ENCODE data around the gene ABCA3.

The ABCA3 gene

GRCh38 chr16:2278956-2279800, 61.4 kb downstream of the ABCA3 start:
- no peaks in the 10 kb centered on the region for H3K9me3 ChIP-seq (ENCODE audit: insufficient read depth, low read length)

GRCh38 chr16:2278272-2278608, 62.3 kb downstream of the ABCA3 start:
- Histone ChIP-seq H3K27ac (ENCODE audit: low read length) (no peak overlapping the region), H3K4me2 (ENCODE audit: low read length) (no peak overlapping the region), H3K4me3 (ENCODE audit: low read length) (no peak overlapping the region), H3K9me3 (ENCODE audit: insufficient read depth, low read length) (no peaks in the 10 kb centered on the region), H2AFZ (ENCODE audit: low read depth, low read length) (no peak overlapping the region), H3K27me3 (ENCODE audit: low read depth, low read length) (no peaks in the 10 kb centered on the region), H3K79me2 (ENCODE audit: low read length) (no peaks in the 10 kb centered on the region), H4K20me1 (ENCODE audit: insufficient read depth, low read length) (no peaks in the 10 kb centered on the region), H3K4me1 (ENCODE audit: low read length) (peaks cover 5% of the 10 kb centered on the region; the same call in 1 of the 2 replicates), H3K9ac (ENCODE audit: low read length) (no peak overlapping the region), H3K36me3 (replicated peaks; ENCODE audit: low read depth, low read length) (no peaks in the 10 kb centered on the region)
- TF ChIP-seq EZH2phosphoT487 (IDR thresholded peaks at IDR 0.05; ENCODE audit: low read depth) (no peak), CTCF (IDR thresholded peaks at IDR 0.05; ENCODE audit: low read depth, low read length) (no peak)

More at GRCh38 chr16:2278956-2279800, 61.4 kb downstream of the ABCA3 start:
- TF ChIP-seq CTCF (IDR thresholded peaks at IDR 0.05; ENCODE audit: low read depth, low read length), result no peak
- no peak for TF ChIP-seq EZH2phosphoT487 (IDR thresholded peaks at IDR 0.05; ENCODE audit: low read depth)
- Histone ChIP-seq H3K79me2 (ENCODE audit: low read length) (no peaks in the 10 kb centered on the region), H2AFZ (ENCODE audit: low read depth, low read length) (no peak overlapping the region), H3K27ac (ENCODE audit: low read length) (no peak overlapping the region), H4K20me1 (ENCODE audit: insufficient read depth, low read length) (no peaks in the 10 kb centered on the region), H3K4me1 (ENCODE audit: low read length) (peaks cover 5% of the 10 kb centered on the region; the same call in 1 of the 2 replicates), H3K36me3 (replicated peaks; ENCODE audit: low read depth, low read length) (no peaks in the 10 kb centered on the region), H3K27me3 (ENCODE audit: low read depth, low read length) (no peaks in the 10 kb centered on the region), H3K4me2 (ENCODE audit: low read length) (no peak overlapping the region), H3K9ac (ENCODE audit: low read length) (no peak overlapping the region), H3K4me3 (ENCODE audit: low read length) (no peak overlapping the region)

GRCh38 chr16:2277466-2278271, 62.9 kb downstream of the ABCA3 start:
- Histone ChIP-seq H2AFZ (ENCODE audit: low read depth, low read length) (no peak overlapping the region), H3K27me3 (ENCODE audit: low read depth, low read length) (no peaks in the 10 kb centered on the region), H3K79me2 (ENCODE audit: low read length) (no peaks in the 10 kb centered on the region), H3K4me2 (ENCODE audit: low read length) (no peak overlapping the region), H3K9ac (ENCODE audit: low read length) (no peak overlapping the region), H3K27ac (ENCODE audit: low read length) (no peak overlapping the region), H3K4me1 (ENCODE audit: low read length) (peaks cover 5% of the 10 kb centered on the region; the same call in 1 of the 2 replicates), H4K20me1 (ENCODE audit: insufficient read depth, low read length) (no peaks in the 10 kb centered on the region), H3K4me3 (ENCODE audit: low read length) (no peak overlapping the region), H3K36me3 (replicated peaks; ENCODE audit: low read depth, low read length) (no peaks in the 10 kb centered on the region), H3K9me3 (ENCODE audit: insufficient read depth, low read length) (no peaks in the 10 kb centered on the region)
- TF ChIP-seq EZH2phosphoT487 (IDR thresholded peaks at IDR 0.05; ENCODE audit: low read depth) (no peak), CTCF (IDR thresholded peaks at IDR 0.05; ENCODE audit: low read depth, low read length) (no peak)
